ENCODE data around the gene NGB. TPM values are rescaled to one million over a fixed set of nuclear protein-coding genes. Genes with fewer than 3 reads are reported as not detected.

NGB gene
- total RNA-seq, 2 donors from 2014 or later, result 1.5 TPM; not detected in 1

DNA sequence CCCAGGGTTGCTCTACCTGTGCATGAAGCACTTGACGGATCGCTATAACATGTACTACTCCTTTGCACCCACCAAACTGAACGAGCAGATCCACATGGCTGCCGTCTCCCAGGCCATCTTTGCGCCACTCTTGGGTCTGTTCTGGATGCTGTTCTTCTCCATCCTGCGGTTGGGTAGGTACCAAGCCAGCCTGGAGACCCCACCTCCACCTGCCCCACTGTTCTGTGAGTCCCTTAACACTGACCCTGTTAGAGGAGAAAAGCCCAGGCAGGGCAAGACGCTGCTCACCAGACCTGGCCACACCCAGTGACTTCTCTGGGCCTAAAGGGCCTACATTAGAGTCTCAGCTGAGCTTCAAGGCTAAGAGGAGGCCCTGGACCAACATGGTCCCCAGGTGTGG is 21.7 kb downstream of the NGB start:
- no peak for DNase-seq
- Histone ChIP-seq H3K36me3 (no peaks in the 10 kb centered on the region), H3K27me3 (no peaks in the 10 kb centered on the region), H3K27ac (no peak overlapping the region), H3K4me3 (no peak overlapping the region), H3K4me1 (no peaks in the 10 kb centered on the region), H3K9ac (ENCODE audit: low read depth in 2 of 2, low read length in 2 of 2) (no peak overlapping the region), H3K9me3 (no peaks in the 10 kb centered on the region)
- TF ChIP-seq, protein P1, sequence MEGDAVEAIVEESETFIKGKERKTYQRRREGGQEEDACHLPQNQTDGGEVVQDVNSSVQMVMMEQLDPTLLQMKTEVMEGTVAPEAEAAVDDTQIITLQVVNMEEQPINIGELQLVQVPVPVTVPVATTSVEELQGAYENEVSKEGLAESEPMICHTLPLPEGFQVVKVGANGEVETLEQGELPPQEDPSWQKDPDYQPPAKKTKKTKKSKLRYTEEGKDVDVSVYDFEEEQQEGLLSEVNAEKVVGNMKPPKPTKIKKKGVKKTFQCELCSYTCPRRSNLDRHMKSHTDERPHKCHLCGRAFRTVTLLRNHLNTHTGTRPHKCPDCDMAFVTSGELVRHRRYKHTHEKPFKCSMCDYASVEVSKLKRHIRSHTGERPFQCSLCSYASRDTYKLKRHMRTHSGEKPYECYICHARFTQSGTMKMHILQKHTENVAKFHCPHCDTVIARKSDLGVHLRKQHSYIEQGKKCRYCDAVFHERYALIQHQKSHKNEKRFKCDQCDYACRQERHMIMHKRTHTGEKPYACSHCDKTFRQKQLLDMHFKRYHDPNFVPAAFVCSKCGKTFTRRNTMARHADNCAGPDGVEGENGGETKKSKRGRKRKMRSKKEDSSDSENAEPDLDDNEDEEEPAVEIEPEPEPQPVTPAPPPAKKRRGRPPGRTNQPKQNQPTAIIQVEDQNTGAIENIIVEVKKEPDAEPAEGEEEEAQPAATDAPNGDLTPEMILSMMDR (IDR thresholded peaks at IDR 0.05), result no peak
- intact Hi-C loops (cut with DNase I), result no loop called here

DNA sequence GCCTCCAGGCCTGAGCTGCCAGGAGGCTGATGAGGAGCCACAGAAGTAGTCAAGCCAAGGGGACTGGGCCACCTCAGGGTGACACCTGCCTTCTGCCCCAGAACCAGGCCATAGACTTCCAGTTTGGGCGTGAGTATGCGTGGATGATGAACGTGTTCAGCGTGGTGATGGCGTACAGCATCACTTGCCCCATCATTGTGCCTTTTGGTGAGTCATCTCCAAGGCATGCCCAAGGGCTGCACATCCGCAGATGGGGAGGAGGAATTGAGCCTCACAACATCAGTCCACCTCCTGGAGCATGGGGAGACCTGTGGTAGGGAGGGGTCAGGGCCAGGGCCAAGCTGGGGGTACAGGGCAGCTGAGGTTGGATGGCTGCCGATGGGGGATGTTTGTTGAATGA is 22.3 kb downstream of the NGB start:
- Histone ChIP-seq H3K27me3 (no peaks in the 10 kb centered on the region), H3K4me3 (no peak overlapping the region), H3K9me3 (no peaks in the 10 kb centered on the region), H3K9ac (ENCODE audit: low read depth in 2 of 2, low read length in 2 of 2) (no peak overlapping the region), H3K36me3 (no peaks in the 10 kb centered on the region), H3K27ac (no peak overlapping the region), H3K4me1 (no peaks in the 10 kb centered on the region)
- intact Hi-C loops (cut with DNase I), result no loop called here
- TF ChIP-seq, protein P1 (IDR thresholded peaks at IDR 0.05), result no peak
- no peak for DNase-seq

DNA sequence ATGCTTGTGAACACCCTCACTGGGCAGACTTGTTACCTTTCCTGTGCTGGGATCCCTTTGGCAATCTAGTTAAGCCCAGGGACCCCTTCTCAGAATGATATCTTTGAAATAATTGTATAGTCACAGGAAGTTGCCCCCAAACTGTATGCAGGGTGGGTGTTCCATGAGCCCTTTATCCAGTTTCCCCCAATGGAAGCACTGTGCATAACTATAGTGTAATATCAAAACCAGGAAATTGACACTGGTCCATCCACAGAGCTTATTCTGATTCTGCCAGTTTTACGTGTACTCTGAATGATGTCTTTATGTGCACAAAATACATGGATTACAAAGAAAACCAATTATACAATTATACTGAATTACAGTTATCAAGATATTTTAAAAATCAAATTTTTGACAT is 24.2 kb downstream of the NGB start:
- Histone ChIP-seq H3K27ac (no peak overlapping the region), H3K9me3 (no peaks in the 10 kb centered on the region), H3K27me3 (no peaks in the 10 kb centered on the region), H3K9ac (ENCODE audit: low read depth in 2 of 2, low read length in 2 of 2) (no peak overlapping the region), H3K4me1 (no peaks in the 10 kb centered on the region), H3K36me3 (no peaks in the 10 kb centered on the region), H3K4me3 (no peak overlapping the region)
- intact Hi-C loops (cut with DNase I), result no loop called here
- DNase-seq, result no peak
- TF ChIP-seq, protein P1 (IDR thresholded peaks at IDR 0.05), result no peak

DNA sequence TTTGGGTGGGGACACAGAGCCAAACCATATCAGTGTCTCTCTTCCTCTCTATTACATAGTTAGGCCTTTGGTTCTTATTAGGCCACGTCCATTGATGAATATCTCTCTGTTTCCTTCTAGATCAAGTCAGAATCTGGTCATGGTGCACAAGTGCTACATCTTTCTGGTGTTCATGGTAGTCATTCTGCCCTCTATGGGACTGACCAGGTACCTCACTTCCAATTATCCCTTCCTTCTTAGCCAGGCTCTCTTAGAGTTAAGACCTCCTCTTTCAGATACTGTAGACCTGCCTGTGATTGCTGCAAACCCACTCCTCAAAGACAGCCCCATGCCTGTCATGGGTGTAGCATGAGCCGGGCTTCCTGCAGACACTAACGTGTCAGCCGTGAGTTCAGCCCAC is 25.2 kb downstream of the NGB start:
- no peak overlapping the region for H3K9ac ChIP-seq (ENCODE audit: low read depth in 2 of 2, low read length in 2 of 2)
- H3K36me3 ChIP-seq, result no peaks in the 10 kb centered on the region
- no peaks in the 10 kb centered on the region for H3K27me3 ChIP-seq
- H3K9me3 ChIP-seq, result no peaks in the 10 kb centered on the region
- no peak for DNase-seq
- TF ChIP-seq, protein P1 (IDR thresholded peaks at IDR 0.05), result no peak
- H3K4me3 ChIP-seq, result no peak overlapping the region
- H3K4me1 ChIP-seq, result no peaks in the 10 kb centered on the region
- H3K27ac ChIP-seq, result no peak overlapping the region
- intact Hi-C loops (cut with DNase I), result no loop called here

DNA sequence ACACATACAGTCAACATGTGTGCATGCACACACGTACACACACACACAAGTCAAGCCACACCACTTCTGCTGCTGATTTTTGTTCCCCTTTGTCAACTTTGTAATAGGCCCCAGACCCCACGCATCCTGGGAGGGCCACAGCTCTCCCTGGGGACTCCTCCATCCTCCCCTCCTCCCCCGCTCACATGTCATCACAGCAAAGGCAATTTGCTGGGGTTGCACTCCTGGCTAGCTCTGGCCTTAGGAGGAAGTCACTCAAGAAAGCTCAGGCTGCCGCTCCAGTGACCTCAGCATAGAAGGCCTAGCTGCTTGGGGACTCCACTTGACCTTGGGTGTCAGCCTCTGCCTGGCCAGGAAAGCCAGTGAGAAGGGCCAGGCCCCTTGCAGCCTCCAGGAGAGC is 27.2 kb downstream of the NGB start:
- no peaks in the 10 kb centered on the region for H3K36me3 ChIP-seq
- H3K27me3 ChIP-seq, result no peaks in the 10 kb centered on the region
- no peak overlapping the region for H3K27ac ChIP-seq
- H3K9ac ChIP-seq (ENCODE audit: low read depth in 2 of 2, low read length in 2 of 2), result no peak overlapping the region
- intact Hi-C loops (cut with DNase I), result no loop called here
- no peak overlapping the region for H3K4me3 ChIP-seq
- no peak for DNase-seq
- H3K9me3 ChIP-seq, result no peaks in the 10 kb centered on the region
- H3K4me1 ChIP-seq, result no peaks in the 10 kb centered on the region
- TF ChIP-seq, protein P1 (IDR thresholded peaks at IDR 0.05), result no peak

- Histone ChIP-seq H3K27ac (no peak overlapping the region), H3K9ac (ENCODE audit: low read depth in 2 of 2, low read length in 2 of 2) (no peak overlapping the region), H3K36me3 (no peaks in the 10 kb centered on the region), H3K9me3 (no peaks in the 10 kb centered on the region), H3K4me1 (no peaks in the 10 kb centered on the region), H3K4me3 (no peak overlapping the region), H3K27me3 (no peaks in the 10 kb centered on the region)
- no peak for DNase-seq
- TF ChIP-seq, protein P1 (IDR thresholded peaks at IDR 0.05), result no peak
- intact Hi-C loops (cut with DNase I), result no loop called here
Measured at GRCh38 chr14:77242752-77243151, 28.3 kb downstream of the NGB start.

All from colonic mucosa (tissue), 4 donors.